ENCODE results near the gene LPP.

- TF ChIP-seq CTCF (IDR thresholded peaks at IDR 0.05) (no peak), POLR2AphosphoS5 (IDR thresholded peaks at IDR 0.05) (no peak), POLR2A (IDR thresholded peaks at IDR 0.05) (no peak)
These were observed 42.9 kb upstream of the LPP start for GRCh38 chr3:188111002-188111584.
